ENCODE measurements around the gene HYOU1.

Gene HYOU1

DNA sequence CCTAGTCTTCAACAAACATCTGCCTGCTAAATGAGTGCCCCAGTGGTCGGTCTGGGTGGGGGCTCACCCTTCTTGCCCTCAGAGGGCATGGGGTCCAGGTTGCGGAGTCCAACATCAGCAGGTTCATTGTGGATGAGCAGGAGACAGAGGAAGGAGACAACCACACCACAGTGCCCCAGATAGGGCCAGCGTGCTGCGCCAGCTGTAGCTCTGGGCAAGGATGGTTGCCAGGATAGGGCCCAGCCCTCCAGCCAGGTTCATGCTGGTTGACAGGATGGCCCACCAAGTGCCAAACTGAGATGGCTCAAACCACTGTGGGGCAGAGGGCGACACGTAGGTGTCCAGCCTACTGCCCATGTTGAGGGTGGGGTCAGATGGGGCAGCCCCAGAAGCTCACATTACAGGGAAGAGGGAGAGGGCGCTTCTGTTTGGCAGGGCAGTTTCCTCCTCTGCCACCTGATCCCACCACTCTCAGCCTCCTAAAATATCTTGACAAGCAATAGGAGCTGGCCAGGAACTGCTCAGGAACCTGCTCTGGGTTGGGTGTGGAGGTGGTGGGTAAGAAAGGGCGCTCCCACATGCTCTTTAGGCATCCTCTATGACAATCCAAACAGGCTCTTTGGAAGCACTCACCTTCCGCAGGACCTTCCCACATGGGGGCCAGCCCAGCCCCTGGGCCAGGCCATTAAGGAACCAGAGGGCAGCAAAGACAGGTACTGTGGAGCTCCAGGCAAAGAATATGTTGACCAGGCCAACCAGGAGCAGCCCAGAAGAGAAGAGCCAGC lies 29.3 kb downstream of the HYOU1 start:
- no peak for DNase-seq (ENCODE audit: low spot score)
- no peak for TF ChIP-seq CTCF (IDR thresholded peaks at IDR 0.05; ENCODE audit: borderline replicate concordance, control extremely low read depth, extremely low read depth, insufficient read depth, missing control alignments)
- in situ Hi-C loops (cut with MboI; ENCODE audit: low sequenced_read_pairs, unreplicated experiment), result no loop called here

- peak; percentile 8 for DNase-seq (ENCODE audit: low spot score)
- TF ChIP-seq CTCF (IDR thresholded peaks at IDR 0.05; ENCODE audit: borderline replicate concordance, control extremely low read depth, extremely low read depth, insufficient read depth, missing control alignments), result no peak
- in situ Hi-C loops (cut with MboI; ENCODE audit: low sequenced_read_pairs, unreplicated experiment), result no loop called here
These were observed 30.0 kb downstream of the HYOU1 start for GRCh38 chr11:119026970-119027369.

DNA sequence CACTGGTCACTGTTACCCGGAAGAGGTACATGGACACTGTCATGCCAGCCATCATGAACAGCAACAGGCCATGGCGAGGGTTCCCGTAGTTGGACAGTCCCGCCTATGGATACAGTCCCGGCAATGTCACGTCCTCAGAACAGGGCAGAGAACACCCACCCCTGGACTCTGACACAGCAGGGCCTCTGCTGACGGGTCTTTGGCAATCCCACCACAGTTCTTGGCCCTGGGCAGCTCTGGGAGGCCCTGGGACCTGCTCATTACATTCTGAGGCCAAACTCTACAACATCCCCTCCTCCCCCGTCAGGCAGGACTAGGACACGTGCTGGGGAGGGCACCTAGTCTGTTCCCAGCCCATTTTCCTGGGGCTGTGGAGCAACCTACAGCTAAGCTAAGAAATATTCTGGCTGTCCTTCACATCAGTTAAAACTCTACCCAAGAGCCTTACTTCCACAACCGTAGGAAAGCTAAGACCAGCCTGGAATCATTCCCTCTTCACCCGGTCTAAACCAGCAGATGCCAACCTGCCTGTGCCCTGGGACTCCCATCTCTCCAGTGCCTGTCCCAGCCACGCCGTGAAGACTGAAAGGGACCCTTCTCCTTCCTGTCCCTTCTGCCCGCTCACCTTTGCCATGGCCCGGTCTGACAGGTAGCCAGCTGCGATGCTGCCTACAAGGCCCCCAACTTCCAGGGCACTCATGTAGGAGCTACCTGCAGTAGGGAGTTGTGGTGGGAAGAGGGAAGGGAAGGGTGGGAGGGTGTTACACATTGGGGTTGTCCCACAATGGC lies 30.8 kb downstream of the HYOU1 start:
- peak; percentile 15 for DNase-seq (ENCODE audit: low spot score)
- in situ Hi-C loops (cut with MboI; ENCODE audit: low sequenced_read_pairs, unreplicated experiment), result no loop called here
- TF ChIP-seq CTCF (IDR thresholded peaks at IDR 0.05; ENCODE audit: borderline replicate concordance, control extremely low read depth, extremely low read depth, insufficient read depth, missing control alignments), result no peak

GRCh38 chr11:119025541-119025940 lies 31.5 kb downstream of the HYOU1 start:
- in situ Hi-C loops (cut with MboI; ENCODE audit: low sequenced_read_pairs, unreplicated experiment), result no loop called here
- TF ChIP-seq CTCF (IDR thresholded peaks at IDR 0.05; ENCODE audit: borderline replicate concordance, control extremely low read depth, extremely low read depth, insufficient read depth, missing control alignments), result no peak

GRCh38 chr11:119025099-119025473 lies 31.9 kb downstream of the HYOU1 start:
- no peak for TF ChIP-seq CTCF (IDR thresholded peaks at IDR 0.05; ENCODE audit: borderline replicate concordance, control extremely low read depth, extremely low read depth, insufficient read depth, missing control alignments)
- in situ Hi-C loops (cut with MboI; ENCODE audit: low sequenced_read_pairs, unreplicated experiment), result no loop called here
- DNase-seq (ENCODE audit: low spot score), result peak; percentile 8

More at GRCh38 chr11:119025541-119025940, 31.5 kb downstream of the HYOU1 start:
- peak; percentile 6 for DNase-seq (ENCODE audit: low spot score)

DNA sequence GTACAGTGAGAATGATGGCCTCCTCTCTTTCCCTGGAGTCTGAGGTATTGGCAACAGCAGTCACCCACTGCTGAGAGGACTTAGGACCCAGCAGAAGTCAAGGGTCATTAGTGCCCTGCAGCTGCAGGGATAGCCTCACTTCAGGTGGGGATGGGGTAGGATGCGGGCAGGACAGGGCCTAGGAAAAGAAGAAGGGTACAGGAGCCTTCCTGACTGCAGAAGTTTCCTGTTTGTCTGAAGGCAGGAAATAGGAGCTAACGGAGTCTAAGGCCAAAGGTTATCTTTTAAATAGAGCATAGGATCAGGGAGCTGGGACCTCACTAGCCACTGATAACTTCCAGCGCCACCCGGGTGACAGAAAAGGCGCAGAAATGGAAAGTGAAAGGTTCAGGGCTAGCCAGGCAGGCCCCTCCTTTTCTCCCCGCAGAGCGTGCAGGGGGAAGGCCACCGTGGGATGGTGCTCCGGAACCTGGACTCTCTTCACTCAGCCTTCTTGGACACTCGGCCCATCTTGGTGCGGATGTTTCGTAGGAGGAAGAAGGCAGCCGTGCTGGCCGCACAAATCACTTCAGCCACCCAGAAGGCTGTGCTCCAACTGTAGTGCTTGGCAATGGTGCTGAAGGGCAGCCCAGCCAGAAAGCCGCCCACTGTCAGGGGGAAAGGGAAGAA lies 32.4 kb downstream of the HYOU1 start:
- DNase-seq (ENCODE audit: low spot score), result peak; percentile 3
- no peak for TF ChIP-seq CTCF (IDR thresholded peaks at IDR 0.05; ENCODE audit: borderline replicate concordance, control extremely low read depth, extremely low read depth, insufficient read depth, missing control alignments)
- in situ Hi-C loops (cut with MboI; ENCODE audit: low sequenced_read_pairs, unreplicated experiment), result no loop called here
